Lung (tissue), 12 donors: Measurements from ENCODE around the gene OR5B3. TPM values are rescaled to one million over a fixed set of nuclear protein-coding genes. Genes with fewer than 3 reads are reported as not detected.

Experiments used
- ATAC-seq: fragments of 200-7000 bp; cut with Tn5 transposase; one replicate; pipeline ENCODE4 v1.9.1; 2020; ENCODE audit warnings: moderate number of reproducible peaks; ENCODE audit not compliant: insufficient read depth, low FRiP score
- DNase-seq, 3 donors: peaks; one replicate each; pipeline ENCODE4 v3.0.0-alpha.2; 2013 to 2017
- H3K27ac ChIP-seq, 2 donors: one replicate each; pipeline ENCODE4 v1.5.1; 2013; ENCODE audit warnings: mild to moderate bottlenecking in 2 of 2, moderate library complexity in 2 of 2, control low read depth in 1 of 2, inconsistent platforms in 1 of 2, low read depth in 1 of 2, low read length in 1 of 2
- H3K27me3 ChIP-seq, 3 donors: one replicate each; pipeline ENCODE4 v1.5.1; 2013; ENCODE audit warnings: low read length in 2 of 3; ENCODE audit not compliant: control insufficient read depth in 3 of 3, insufficient read depth in 3 of 3
- H3K36me3 ChIP-seq, 4 donors: one replicate each; pipeline ENCODE4 v1.5.1; 2013; ENCODE audit warnings: low read length in 4 of 4, mild to moderate bottlenecking in 1 of 4, moderate library complexity in 1 of 4; ENCODE audit not compliant: control insufficient read depth in 4 of 4, insufficient read depth in 4 of 4
- H3K4me1 ChIP-seq, 5 donors: one replicate each; pipeline ENCODE4 v1.5.1; 2013; ENCODE audit warnings: low read length in 5 of 5, mild to moderate bottlenecking in 2 of 5, moderate library complexity in 1 of 5; ENCODE audit not compliant: control insufficient read depth in 5 of 5, insufficient read depth in 5 of 5
- H3K4me3 ChIP-seq: one replicate; pipeline ENCODE4 v1.5.1; 2013; ENCODE audit warnings: mild to moderate bottlenecking, control low read depth, moderate library complexity
- H3K9ac ChIP-seq, 2 donors: one replicate each; pipeline ENCODE4 v1.5.1; 2013; ENCODE audit warnings: low read length in 2 of 2, control low read depth in 1 of 2; ENCODE audit not compliant: insufficient read depth in 1 of 2
- H3K9me3 ChIP-seq, 4 donors: one replicate each; pipeline ENCODE4 v1.5.1; 2013; ENCODE audit warnings: low read length in 3 of 4, mild to moderate bottlenecking in 1 of 4, moderate library complexity in 1 of 4; ENCODE audit not compliant: control insufficient read depth in 4 of 4, insufficient read depth in 3 of 4
- WGBS, 2 donors: extraction: QIAGEN DNeasy Blood & Tissue Kit; methylation state at CpG; one replicate each; pipeline ENCODE4 v1.1.7; 2013; 5-methylcytosine and 5-hydroxymethylcytosine counted together
- polyA plus RNA-seq, 2 donors: library from polyadenylated mRNA; stranded (reverse); fragments of 200-250 nt; gene quantifications; one replicate each; pipeline ENCODE4 v1.2.1, GENCODE V29; 2013
- total RNA-seq, 2 donors: library from RNA; depleted of rRNA in 1 of 2; stranded (reverse); fragments of >200 nt in 1 of 2; gene quantifications; one replicate each; pipeline ENCODE4 v1.2.1, GENCODE V29; 2014 to 2021
- TF ChIP-seq, protein P1 (sequence below): IDR thresholded peaks from 2 replicates; pipeline ENCODE4 v1.5.1; 2012; ENCODE audit warnings: mild to moderate bottlenecking; ENCODE audit errors: control extremely low read depth, extremely low read depth
- donor health status: control.
- donor health status: control.
- donor health status: Bipolar disorder and iron deficiency.
- donor health status: healthy.
- donor health status: DM: yes; HTN: yes; CAD: no.

The OR5B3 gene
- total and polyA plus RNA-seq, 4 donors, result not detected

DNA sequence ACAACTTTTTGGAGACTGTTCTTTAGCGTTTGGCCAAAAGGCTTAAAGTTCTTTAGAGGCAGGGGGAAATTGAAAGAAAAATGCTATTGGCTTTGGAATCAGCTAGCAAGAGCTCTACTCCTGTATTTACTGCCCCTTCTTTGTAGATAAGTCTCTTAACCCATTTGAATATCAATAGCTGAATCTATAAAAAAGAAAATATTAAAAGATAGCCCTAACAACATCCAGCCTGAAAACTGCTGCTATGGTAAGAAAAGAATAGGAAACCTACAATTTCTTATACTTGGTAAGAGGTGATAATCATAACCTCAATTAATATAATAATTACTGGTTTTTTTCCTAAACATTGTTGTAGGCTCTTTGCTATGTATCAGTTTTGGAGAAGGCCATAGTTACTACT lies 35.5 kb upstream of the OR5B3 start, which contains the start of gene OR5B12:
OR5B12 (minus strand) TSS at position 101 of the 400 bp plus-strand sequence. CDS start 2,085 bp downstream, outside the sequence.
- Histone ChIP-seq H3K27me3 (no peaks in the 10 kb centered on the region), H3K4me1 (no peaks in the 10 kb centered on the region), H3K4me3 (no peak within 1 kb of the TSS), H3K9me3 (peaks cover 0 to 23% (median 9%) of the 10 kb centered on the region in 4 donors), H3K27ac (no peak within 1 kb of the TSS), H3K36me3 (no peaks in the 10 kb centered on the region), H3K9ac (no peak within 1 kb of the TSS)
- TF ChIP-seq, protein P1, sequence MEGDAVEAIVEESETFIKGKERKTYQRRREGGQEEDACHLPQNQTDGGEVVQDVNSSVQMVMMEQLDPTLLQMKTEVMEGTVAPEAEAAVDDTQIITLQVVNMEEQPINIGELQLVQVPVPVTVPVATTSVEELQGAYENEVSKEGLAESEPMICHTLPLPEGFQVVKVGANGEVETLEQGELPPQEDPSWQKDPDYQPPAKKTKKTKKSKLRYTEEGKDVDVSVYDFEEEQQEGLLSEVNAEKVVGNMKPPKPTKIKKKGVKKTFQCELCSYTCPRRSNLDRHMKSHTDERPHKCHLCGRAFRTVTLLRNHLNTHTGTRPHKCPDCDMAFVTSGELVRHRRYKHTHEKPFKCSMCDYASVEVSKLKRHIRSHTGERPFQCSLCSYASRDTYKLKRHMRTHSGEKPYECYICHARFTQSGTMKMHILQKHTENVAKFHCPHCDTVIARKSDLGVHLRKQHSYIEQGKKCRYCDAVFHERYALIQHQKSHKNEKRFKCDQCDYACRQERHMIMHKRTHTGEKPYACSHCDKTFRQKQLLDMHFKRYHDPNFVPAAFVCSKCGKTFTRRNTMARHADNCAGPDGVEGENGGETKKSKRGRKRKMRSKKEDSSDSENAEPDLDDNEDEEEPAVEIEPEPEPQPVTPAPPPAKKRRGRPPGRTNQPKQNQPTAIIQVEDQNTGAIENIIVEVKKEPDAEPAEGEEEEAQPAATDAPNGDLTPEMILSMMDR, result no peak
- DNase-seq (no peak), ATAC-seq (no peak)
- WGBS, 2 donors, result 94 to 95% methylated on average over 1 of the region's 1 CpG

GRCh38 chr11:58438486-58438885 lies 31.8 kb upstream of the OR5B3 start:
- H3K36me3 ChIP-seq, result no peaks in the 10 kb centered on the region
- 47 to 58% methylated on average over 4 of the region's 4 CpGs for WGBS, 2 donors
- no peak overlapping the region for H3K4me3 ChIP-seq
- ATAC-seq (no peak), DNase-seq (no peak)
- H3K27me3 ChIP-seq, result no peaks in the 10 kb centered on the region
- H3K4me1 ChIP-seq, result no peaks in the 10 kb centered on the region
- H3K9me3 ChIP-seq, result peaks cover 0 to 7% (median 1%) of the 10 kb centered on the region in 4 donors
- no peak overlapping the region for H3K27ac ChIP-seq
- TF ChIP-seq, protein P1, result no peak
- no peak overlapping the region for H3K9ac ChIP-seq

- H3K36me3 ChIP-seq, result no peaks in the 10 kb centered on the region
- no peak for DNase-seq
- H3K27ac ChIP-seq, result no peak overlapping the region
- no peak overlapping the region for H3K9ac ChIP-seq
- H3K4me3 ChIP-seq, result no peak overlapping the region
- TF ChIP-seq, protein P1, result no peak
- H3K27me3 ChIP-seq, result no peaks in the 10 kb centered on the region
- peaks cover 0 to 4% (median 1%) of the 10 kb centered on the region in 4 donors for H3K9me3 ChIP-seq
- WGBS, 2 donors, result 81 to 90% methylated on average over 3 of the region's 3 CpGs
- ATAC-seq, result no peak
- no peaks in the 10 kb centered on the region for H3K4me1 ChIP-seq
Observed at GRCh38 chr11:58434217-58434616, 27.5 kb upstream of the OR5B3 start.

DNA sequence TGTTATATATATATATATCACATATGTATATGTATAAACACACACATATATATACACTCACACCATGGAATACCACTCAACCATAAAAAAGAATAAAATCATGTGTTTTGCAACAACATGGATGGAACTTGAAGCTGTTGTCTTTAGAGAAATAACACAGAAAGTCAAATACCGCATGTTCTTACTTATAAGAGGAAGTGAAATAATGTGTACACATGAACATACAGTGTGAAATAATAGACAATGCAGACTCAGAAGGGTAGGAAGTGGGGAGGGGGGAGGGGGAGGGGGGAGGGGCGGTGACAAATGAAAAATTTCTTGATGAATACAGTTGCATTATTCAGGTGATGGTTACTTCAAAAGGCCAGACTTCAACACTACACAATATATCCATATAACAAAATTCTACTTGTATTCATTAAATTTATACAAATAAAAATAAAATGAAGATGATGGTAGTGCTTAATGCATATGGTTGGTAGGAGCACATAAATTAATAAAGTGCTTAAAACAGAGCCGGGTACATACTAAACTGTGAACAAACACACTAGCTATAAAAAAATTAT lies 27.0 kb upstream of the OR5B3 start:
- WGBS, 2 donors, result 57 to 76% methylated on average over 3 of the region's 3 CpGs
- Histone ChIP-seq H3K4me1 (no peaks in the 10 kb centered on the region), H3K36me3 (no peaks in the 10 kb centered on the region), H3K4me3 (no peak overlapping the region), H3K9ac (no peak overlapping the region), H3K27me3 (no peaks in the 10 kb centered on the region), H3K27ac (no peak overlapping the region), H3K9me3 (peaks cover 0 to 3% (median 1%) of the 10 kb centered on the region in 4 donors)
- no peak for DNase-seq
- no peak for ATAC-seq
- TF ChIP-seq, protein P1, result no peak
